GM18907 (cell line): ENCODE measurements around the gene HPS5.
"Not testable (repeated sequence)": the region's sequence is repeated elsewhere in the genome, so short reads cannot be mapped to it uniquely, and the experiment has no call there.

Source experiments
- ATAC-seq: cut with Tn5 transposase; IDR thresholded peaks from one replicate; pipeline ENCODE4 v1.9.1; 2021; ENCODE audit warnings: mild to moderate bottlenecking, moderate library complexity; ENCODE audit not compliant: unreplicated experiment

HPS5 gene

GRCh38 chr11:18271206-18271605 lies 50.7 kb downstream of the HPS5 start:
- ATAC-seq: no peak

- ATAC-seq: no peak
Observed at GRCh38 chr11:18270102-18270501, 51.8 kb downstream of the HPS5 start.

GRCh38 chr11:18269252-18269651 lies 52.7 kb downstream of the HPS5 start:
- not testable (repeated sequence) for ATAC-seq

DNA sequence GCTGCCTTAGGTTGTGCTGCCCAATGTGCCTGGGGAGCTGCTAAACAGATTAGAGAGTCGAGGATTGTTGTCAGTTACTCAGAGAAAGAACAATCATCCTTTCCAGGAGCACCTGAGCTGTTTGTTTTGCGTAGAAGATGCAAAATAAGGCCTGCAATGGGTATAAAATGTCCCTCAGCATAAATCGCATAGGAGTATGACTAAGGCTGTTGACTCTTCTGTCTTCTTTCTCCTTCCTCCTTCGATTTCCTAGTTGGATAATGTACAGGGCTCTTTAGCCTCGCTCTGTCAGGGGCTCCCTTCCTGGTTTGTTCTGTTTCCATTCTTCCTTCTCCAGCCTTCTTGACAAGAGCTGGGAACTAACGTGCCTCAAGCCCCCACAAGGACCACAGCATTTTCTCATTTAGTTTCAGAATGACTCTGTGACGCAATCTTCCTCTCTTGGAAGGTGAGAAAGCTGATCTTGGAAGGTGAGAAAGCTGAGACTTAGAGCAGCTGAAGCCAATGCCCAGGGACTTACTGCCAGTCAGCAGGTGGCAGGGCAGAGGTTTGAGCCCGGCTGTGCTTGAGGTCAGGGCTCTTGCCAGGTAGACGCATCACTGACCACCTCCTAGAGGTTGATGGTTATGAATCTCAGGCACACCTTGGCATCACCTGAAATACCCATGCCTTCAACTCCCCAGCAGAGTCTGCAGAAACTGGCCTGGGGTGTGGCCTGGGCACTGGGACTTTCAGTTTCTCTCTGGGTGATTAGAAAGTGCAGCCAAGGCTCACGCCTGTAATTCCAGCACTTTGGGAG lies 54.4 kb downstream of the HPS5 start:
- peak; percentile 80 for ATAC-seq

- ATAC-seq: no peak
Observed at GRCh38 chr11:18265949-18266348, 56.0 kb downstream of the HPS5 start, which contains the start of gene SAA1. Gene SAA1, plus strand, starts transcription at chr11:18266264. Its CDS starts 624 bp downstream, at chr11:18266888.

GRCh38 chr11:18264677-18265555 lies 57.0 kb downstream of the HPS5 start:
- ATAC-seq: no peak

DNA sequence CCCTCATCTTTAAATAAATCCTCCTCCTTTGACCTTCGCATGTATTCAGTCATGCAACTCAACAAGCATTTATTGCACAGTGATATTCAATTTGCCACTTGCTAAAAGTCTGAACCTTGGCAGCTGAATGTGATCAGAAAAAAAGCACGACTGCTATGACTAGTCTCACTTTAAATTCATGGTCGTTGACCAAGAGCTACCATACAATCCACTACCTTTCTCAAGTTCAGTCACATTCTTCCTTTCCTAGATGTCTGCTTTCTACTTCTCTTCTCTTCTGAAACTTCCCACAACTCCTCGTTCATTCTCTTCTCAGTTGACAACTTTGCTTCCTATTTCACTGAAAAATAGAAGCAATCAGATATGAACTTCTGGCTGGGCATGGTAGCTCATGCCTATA lies 57.9 kb downstream of the HPS5 start:
- ATAC-seq: no peak

GRCh38 chr11:18262681-18263350 lies 59.1 kb downstream of the HPS5 start:
- not testable (repeated sequence) for ATAC-seq

GRCh38 chr11:18261721-18262120 lies 60.2 kb downstream of the HPS5 start:
- no peak for ATAC-seq

DNA sequence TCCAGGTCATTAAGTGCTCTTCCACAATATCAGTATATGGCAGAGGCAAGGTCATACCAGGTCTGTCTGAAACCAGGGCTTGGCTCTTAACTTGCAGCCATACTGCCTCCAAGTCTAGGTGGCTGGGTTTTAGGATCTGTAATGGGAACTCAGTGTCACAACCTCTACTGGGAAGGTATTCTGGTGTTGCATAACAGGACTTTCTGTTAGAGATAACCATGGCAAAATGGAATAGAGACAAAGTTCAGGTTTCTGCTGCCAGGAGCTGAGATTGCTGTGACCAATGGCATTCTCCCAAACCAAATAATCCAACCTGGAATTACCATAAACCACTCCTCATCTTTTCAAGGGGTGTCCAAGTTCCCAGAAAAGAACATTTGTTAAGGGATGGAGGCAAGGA lies 62.7 kb downstream of the HPS5 start:
- no peak for ATAC-seq

DNA sequence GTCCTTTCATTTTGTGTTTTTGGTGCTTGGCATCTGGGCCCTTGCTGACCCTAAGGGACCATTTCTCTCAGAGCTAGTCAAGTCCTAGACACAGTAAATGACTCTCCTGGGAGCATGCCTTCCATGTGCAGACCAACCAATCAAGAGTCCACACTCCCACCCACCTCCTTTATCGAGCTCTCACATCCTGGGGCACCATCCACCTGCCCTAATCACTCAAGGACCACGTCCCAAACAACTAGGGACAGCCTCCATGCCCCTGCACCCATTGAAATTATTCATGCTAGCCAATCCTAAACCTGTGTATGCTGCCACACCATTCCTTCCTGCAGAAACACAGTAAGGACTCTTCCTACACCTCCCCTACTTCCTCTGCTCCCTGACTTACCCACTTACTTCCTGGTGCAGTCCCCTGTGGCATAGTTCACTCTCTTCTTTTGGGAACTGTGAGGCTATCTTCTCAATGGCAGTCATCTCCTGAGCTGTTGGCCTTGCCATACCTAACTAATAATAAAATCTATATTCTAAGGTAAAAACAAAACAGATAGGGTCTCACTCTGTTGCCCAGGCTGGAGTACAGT lies 67.1 kb downstream of the HPS5 start:
- no peak for ATAC-seq

- no peak for ATAC-seq
Observed at GRCh38 chr11:18253778-18254338, 68.1 kb downstream of the HPS5 start.

GRCh38 chr11:18253233-18253632 lies 68.7 kb downstream of the HPS5 start:
- ATAC-seq: no peak

DNA sequence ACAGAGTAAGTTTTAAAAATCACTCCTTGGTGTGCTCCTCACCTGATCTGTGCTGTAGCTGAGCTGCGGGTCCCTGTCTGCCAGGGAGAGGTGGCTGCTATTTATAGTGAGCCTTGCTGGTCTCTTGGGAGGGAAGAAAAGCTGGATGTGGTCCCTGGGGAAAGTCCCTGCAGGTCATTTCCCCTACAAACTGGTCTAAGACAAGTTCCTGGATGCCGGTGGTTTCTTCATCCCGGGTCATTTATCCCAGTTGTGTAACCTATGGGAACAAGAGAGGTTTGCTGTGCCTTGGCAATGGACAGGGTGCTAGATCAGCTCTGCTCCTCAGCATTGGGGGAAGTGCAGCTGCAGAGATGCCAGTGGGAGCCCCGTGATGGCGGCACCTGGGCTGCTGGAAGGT lies 73.4 kb downstream of the HPS5 start, which contains the start of gene SAA2:
Gene SAA2, minus strand, starts transcription at position 108 of the 400 bp plus-strand sequence. CDS start 657 bp downstream, outside the sequence.
- no peak for ATAC-seq

DNA sequence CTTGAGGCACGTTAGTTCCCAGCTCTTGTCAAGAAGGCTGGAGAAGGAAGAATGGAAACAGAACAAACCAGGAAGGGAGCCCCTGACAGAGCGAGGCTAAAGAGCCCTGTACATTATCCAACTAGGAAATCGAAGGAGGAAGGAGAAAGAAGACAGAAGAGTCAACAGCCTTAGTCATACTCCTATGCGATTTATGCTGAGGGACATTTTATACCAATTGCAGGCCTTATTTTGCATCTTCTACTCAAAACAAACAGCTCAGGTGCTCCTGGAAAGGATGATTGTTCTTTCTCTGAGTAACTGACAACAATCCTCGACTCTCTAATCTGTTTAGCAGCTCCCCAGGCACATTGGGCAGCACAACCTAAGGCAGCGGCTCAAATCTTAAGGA lies 74.8 kb downstream of the HPS5 start:
- ATAC-seq: peak; percentile 6

DNA sequence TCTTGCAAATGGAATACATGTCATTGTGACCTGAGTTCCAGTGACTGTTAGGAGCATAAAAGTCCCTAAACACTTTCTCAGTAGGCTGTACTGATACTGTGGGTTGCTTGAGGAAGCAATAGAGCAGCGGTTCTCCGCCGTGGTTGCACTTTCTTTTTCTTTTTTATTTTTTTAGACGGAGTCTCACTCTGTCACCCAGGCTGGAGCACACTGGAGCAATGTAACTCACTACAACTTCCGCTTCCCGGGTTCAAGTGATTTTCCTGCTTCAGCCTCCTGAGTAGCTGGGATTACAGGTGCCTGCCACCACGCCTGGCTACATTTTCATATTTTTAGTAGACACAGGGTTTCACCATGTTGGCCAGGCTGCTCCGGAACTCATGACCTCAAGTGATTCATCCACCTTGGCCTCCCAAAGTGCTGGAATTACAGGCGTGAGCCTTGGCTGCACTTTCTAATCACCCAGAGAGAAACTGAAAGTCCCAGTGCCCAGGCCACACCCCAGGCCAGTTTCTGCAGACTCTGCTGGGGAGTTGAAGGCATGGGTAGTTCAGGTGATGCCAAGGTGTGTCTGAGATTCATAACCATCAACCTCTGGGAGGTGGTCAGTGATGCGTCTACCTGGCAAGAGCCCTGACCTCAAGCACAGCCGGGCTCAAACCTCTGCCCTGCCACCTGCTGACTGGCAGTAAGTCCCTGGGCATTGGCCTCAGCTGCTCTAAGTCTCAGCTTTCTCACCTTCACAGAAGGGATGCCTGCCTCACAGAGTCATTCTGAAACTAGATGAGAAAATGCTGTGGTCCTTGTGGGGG lies 75.4 kb downstream of the HPS5 start:
- peak; percentile 78 for ATAC-seq

- ATAC-seq: no peak
Observed at GRCh38 chr11:18245396-18245795, 76.5 kb downstream of the HPS5 start.

DNA sequence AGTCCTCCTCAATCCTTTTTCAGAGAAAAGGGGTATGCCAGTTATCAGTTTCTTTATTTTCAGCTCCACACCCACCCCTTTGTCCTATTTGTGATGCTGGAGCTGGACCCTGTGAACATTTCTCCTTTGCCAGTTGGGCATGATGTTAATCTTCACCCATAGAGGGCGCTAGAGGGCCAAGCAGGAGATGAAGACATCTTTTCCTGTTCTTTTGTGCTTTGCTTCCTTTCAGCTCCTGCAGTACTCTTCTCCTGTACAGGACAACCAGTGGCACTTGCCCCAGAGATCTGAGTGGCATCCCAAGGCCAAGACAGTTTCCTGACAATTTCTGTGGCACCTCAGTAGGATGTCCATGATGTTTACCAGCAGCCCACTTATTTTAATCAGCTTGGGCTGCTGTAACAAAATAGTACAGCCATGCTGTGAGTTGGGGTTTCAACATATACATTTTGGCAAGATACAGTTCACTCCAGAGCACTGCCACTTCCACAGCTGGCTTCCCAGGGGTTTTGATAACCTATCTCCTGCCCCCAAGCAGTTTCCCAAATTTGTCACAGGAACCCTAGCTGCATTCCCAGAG lies 78.1 kb downstream of the HPS5 start:
- ATAC-seq: no peak

DNA sequence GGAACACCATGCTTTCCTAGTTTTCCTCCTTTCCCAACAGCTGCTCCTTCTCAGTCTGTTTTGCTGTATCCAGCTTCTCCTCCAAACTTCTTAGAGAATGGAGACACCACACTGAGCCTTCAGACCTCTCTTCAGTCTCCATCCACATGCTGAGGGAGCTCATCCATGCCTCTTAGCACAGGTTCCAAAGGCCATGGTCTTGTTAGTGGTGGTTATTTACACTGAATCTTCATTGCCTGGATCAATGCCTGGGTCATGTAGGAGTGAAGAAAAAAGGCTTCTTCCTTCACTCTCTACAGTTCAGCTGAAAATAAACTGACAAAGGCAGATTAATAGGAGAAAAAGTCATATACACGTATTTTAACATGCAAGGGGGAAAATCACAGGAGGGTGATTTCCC lies 82.3 kb downstream of the HPS5 start:
- no peak for ATAC-seq
